SU-DHL-6 (cell line): ENCODE results near the gene OGDHL.
"Not testable (repeated sequence)": the region's sequence is repeated elsewhere in the genome, so short reads cannot be mapped to it uniquely, and the experiment has no call there.

ENCODE experiments used
- EZH2phosphoT487 ChIP-seq: fragments of 200-600 bp; sonication (generic), shearing (Covaris generic); conservative IDR thresholded peaks from 2 replicates; pipeline ENCODE4 v1.6.1; 2018; ENCODE audit warnings: mild to moderate bottlenecking, antibody characterized with exemption, low read length, moderate library complexity, mixed read lengths
- TF ChIP-seq, protein P1 (sequence below): fragments of 200-600 bp; sonication (generic); IDR thresholded peaks from one replicate; pipeline ENCODE4 v1.5.1; 2017; ENCODE audit warnings: antibody characterized with exemption, mild to moderate bottlenecking, low read length, moderate library complexity; ENCODE audit not compliant: insufficient read depth, poor library complexity, severe bottlenecking

- TF ChIP-seq, protein P1, sequence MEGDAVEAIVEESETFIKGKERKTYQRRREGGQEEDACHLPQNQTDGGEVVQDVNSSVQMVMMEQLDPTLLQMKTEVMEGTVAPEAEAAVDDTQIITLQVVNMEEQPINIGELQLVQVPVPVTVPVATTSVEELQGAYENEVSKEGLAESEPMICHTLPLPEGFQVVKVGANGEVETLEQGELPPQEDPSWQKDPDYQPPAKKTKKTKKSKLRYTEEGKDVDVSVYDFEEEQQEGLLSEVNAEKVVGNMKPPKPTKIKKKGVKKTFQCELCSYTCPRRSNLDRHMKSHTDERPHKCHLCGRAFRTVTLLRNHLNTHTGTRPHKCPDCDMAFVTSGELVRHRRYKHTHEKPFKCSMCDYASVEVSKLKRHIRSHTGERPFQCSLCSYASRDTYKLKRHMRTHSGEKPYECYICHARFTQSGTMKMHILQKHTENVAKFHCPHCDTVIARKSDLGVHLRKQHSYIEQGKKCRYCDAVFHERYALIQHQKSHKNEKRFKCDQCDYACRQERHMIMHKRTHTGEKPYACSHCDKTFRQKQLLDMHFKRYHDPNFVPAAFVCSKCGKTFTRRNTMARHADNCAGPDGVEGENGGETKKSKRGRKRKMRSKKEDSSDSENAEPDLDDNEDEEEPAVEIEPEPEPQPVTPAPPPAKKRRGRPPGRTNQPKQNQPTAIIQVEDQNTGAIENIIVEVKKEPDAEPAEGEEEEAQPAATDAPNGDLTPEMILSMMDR, result not testable (repeated sequence)
- TF ChIP-seq EZH2phosphoT487, result not testable (repeated sequence)
Measured at GRCh38 chr10:49772944-49773343, 10.8 kb upstream of the OGDHL start.
